ENCODE data around the gene DDB1.

The DDB1 gene

DNA sequence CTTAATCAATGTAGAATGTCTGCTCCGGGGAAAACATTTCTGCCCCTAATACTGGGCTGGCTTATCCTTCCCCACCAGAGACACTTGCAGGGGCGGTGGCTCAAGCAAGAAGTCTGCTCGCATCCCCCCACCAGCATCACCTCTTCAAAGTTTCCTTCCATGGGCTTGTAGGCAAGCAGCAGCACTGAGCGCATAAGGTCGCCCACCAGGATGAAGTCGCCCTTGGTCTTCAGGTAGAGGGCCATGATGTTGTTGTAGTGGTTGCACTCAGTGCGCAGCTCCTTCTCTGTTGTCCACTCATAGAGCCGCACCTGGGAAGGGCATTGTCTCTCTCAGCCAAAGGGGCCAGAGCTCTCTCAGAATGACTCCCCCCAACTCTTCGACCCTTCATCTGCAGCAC is 29.2 kb downstream of the DDB1 start:
- Histone ChIP-seq H4K91ac (ENCODE audit: low read length) (no peak overlapping the region), H2BK120ac (ENCODE audit: low read depth, low read length) (no peak overlapping the region), H3K36me3 (ENCODE audit: control insufficient read depth in 1 of 2, insufficient read depth in 2 of 2, low read depth in 1 of 2, low read length in 2 of 2) (peaks cover 86 to 96% of the 10 kb centered on the region in 2 experiments), H3K14ac (ENCODE audit: low read length in 2 of 2) (no peak overlapping the region), H2AFZ (ENCODE audit: low read depth, low read length) (no peak overlapping the region), H4K8ac (ENCODE audit: low read length) (no peak overlapping the region), H3K79me1 (replicated peaks; ENCODE audit: low read length, poor library complexity, severe bottlenecking) (peaks cover 34% of the 10 kb centered on the region), H3K4me2 (ENCODE audit: low read length, poor library complexity, severe bottlenecking) (no peak overlapping the region), H2BK5ac (ENCODE audit: low read depth, low read length, poor library complexity, severe bottlenecking) (no peak overlapping the region), H3K4ac (ENCODE audit: low read depth in 1 of 2, low read length in 2 of 2) (no peak overlapping the region), H2AK5ac (ENCODE audit: low read length, severe bottlenecking) (no peak overlapping the region), H3K9me3 (ENCODE audit: control insufficient read depth, low read length) (no peaks in the 10 kb centered on the region), H3K23ac (ENCODE audit: low read length in 2 of 2) (no peak overlapping the region), H3K18ac (ENCODE audit: low read depth in 1 of 2, low read length in 2 of 2) (no peak overlapping the region), H3K4me3 (ENCODE audit: insufficient read depth in 1 of 2, low read depth in 1 of 2, low read length in 2 of 2) (no peak overlapping the region), H3K27me3 (ENCODE audit: control insufficient read depth in 1 of 2, insufficient read depth in 1 of 2, low read length in 2 of 2) (no peaks in the 10 kb centered on the region), H3K4me1 (ENCODE audit: control insufficient read depth, insufficient read depth, low read depth, low read length) (peaks cover under 1% of the 10 kb centered on the region), H2BK15ac (ENCODE audit: low read depth, poor library complexity, severe bottlenecking) (no peak overlapping the region), H2BK12ac (ENCODE audit: low read length in 2 of 2) (no peak overlapping the region), H3K9ac (ENCODE audit: low read length) (no peak overlapping the region), H3K27ac (ENCODE audit: low read length, poor library complexity, severe bottlenecking) (no peak overlapping the region)
- no peak for DNase-seq
- 97% methylated on average over 8 of the region's 9 CpGs for WGBS

GRCh38 chr11:61302550-61302949 is 30.4 kb downstream of the DDB1 start:
- H3K9me3 ChIP-seq (ENCODE audit: control insufficient read depth, low read length), result no peaks in the 10 kb centered on the region
- no peak overlapping the region for H3K27ac ChIP-seq (ENCODE audit: low read length, poor library complexity, severe bottlenecking)
- 97% methylated on average over 13 of the region's 13 CpGs for WGBS
- H4K8ac ChIP-seq (ENCODE audit: low read length), result no peak overlapping the region
- no peak overlapping the region for H3K9ac ChIP-seq (ENCODE audit: low read length)
- H3K14ac ChIP-seq (ENCODE audit: low read length in 2 of 2), result no peak overlapping the region
- no peak overlapping the region for H3K4me3 ChIP-seq (ENCODE audit: insufficient read depth in 1 of 2, low read depth in 1 of 2, low read length in 2 of 2)
- no peak overlapping the region for H2AK5ac ChIP-seq (ENCODE audit: low read length, severe bottlenecking)
- peaks cover 24% of the 10 kb centered on the region for H3K79me1 ChIP-seq (replicated peaks; ENCODE audit: low read length, poor library complexity, severe bottlenecking)
- H3K4me2 ChIP-seq (ENCODE audit: low read length, poor library complexity, severe bottlenecking), result no peak overlapping the region
- no peaks in the 10 kb centered on the region for H3K27me3 ChIP-seq (ENCODE audit: control insufficient read depth in 1 of 2, insufficient read depth in 1 of 2, low read length in 2 of 2)
- no peak overlapping the region for H2BK120ac ChIP-seq (ENCODE audit: low read depth, low read length)
- no peak overlapping the region for H4K91ac ChIP-seq (ENCODE audit: low read length)
- H3K4ac ChIP-seq (ENCODE audit: low read depth in 1 of 2, low read length in 2 of 2), result no peak overlapping the region
- no peak overlapping the region for H3K23ac ChIP-seq (ENCODE audit: low read length in 2 of 2)
- H2BK15ac ChIP-seq (ENCODE audit: low read depth, poor library complexity, severe bottlenecking), result no peak overlapping the region
- no peak overlapping the region for H3K18ac ChIP-seq (ENCODE audit: low read depth in 1 of 2, low read length in 2 of 2)
- H3K4me1 ChIP-seq (ENCODE audit: control insufficient read depth, insufficient read depth, low read depth, low read length), result peaks cover 4% of the 10 kb centered on the region
- H2BK5ac ChIP-seq (ENCODE audit: low read depth, low read length, poor library complexity, severe bottlenecking), result no peak overlapping the region
- H2BK12ac ChIP-seq (ENCODE audit: low read length in 2 of 2), result no peak overlapping the region
- H2AFZ ChIP-seq (ENCODE audit: low read depth, low read length), result no peak overlapping the region
- H3K36me3 ChIP-seq (ENCODE audit: control insufficient read depth in 1 of 2, insufficient read depth in 2 of 2, low read depth in 1 of 2, low read length in 2 of 2), result peaks cover 79 to 87% of the 10 kb centered on the region in 2 experiments
- no peak for DNase-seq

DNA sequence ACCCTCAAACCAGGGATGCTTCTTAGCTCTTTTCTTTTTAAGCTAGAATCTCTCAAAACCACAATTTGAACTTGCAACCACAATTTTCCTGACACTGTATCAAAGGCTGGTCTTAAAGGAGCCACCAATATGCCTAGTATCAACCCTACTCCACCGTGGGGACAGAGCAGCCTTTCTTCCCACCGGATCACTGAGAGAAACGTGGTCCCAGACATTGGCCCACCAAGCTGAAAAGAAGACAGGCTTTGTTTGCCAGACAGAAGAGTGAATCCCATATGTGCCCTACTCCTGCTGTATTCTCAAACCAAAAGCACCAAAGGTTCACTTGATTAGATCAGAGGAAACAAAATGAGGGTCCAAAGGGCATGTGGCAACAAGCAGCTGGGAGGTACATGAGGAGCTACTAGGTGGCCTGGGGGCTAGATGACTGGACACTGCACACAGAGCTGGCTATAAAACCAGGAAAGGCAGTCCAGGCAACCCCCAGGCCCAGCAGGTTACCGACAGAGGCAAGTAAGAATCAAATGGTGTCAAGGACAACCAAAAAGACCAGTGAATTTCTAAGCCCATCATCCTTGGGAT is 34.2 kb downstream of the DDB1 start:
- H4K8ac ChIP-seq (ENCODE audit: low read length), result no peak overlapping the region
- H3K18ac ChIP-seq (ENCODE audit: low read depth in 1 of 2, low read length in 2 of 2), result no peak overlapping the region
- no peak overlapping the region for H4K91ac ChIP-seq (ENCODE audit: low read length)
- peak overlapping the region; percentile 13 for H3K27ac ChIP-seq (ENCODE audit: low read length, poor library complexity, severe bottlenecking)
- H2BK15ac ChIP-seq (ENCODE audit: low read depth, poor library complexity, severe bottlenecking), result no peak overlapping the region
- no peaks in the 10 kb centered on the region for H3K9me3 ChIP-seq (ENCODE audit: control insufficient read depth, low read length)
- DNase-seq, result no peak
- peaks cover 0 to under 1% of the 10 kb centered on the region in 2 experiments for H3K27me3 ChIP-seq (ENCODE audit: control insufficient read depth in 1 of 2, insufficient read depth in 1 of 2, low read length in 2 of 2)
- H3K4me2 ChIP-seq (ENCODE audit: low read length, poor library complexity, severe bottlenecking), result no peak overlapping the region
- no peak overlapping the region for H2AFZ ChIP-seq (ENCODE audit: low read depth, low read length)
- no peak overlapping the region for H2BK12ac ChIP-seq (ENCODE audit: low read length in 2 of 2)
- no peak overlapping the region for H2BK5ac ChIP-seq (ENCODE audit: low read depth, low read length, poor library complexity, severe bottlenecking)
- no peak overlapping the region for H2AK5ac ChIP-seq (ENCODE audit: low read length, severe bottlenecking)
- peaks cover 11% of the 10 kb centered on the region for H3K79me1 ChIP-seq (replicated peaks; ENCODE audit: low read length, poor library complexity, severe bottlenecking)
- H2BK120ac ChIP-seq (ENCODE audit: low read depth, low read length), result no peak overlapping the region
- H3K4me3 ChIP-seq (ENCODE audit: insufficient read depth in 1 of 2, low read depth in 1 of 2, low read length in 2 of 2), result peak overlapping the region in 1 of 2 experiments; percentile 17
- peak overlapping the region; percentile 70 for H3K9ac ChIP-seq (ENCODE audit: low read length)
- peaks cover 26% of the 10 kb centered on the region for H3K4me1 ChIP-seq (ENCODE audit: control insufficient read depth, insufficient read depth, low read depth, low read length)
- 97% methylated on average over 4 of the region's 4 CpGs for WGBS
- no peak overlapping the region for H3K4ac ChIP-seq (ENCODE audit: low read depth in 1 of 2, low read length in 2 of 2)
- H3K23ac ChIP-seq (ENCODE audit: low read length in 2 of 2), result no peak overlapping the region
- H3K14ac ChIP-seq (ENCODE audit: low read length in 2 of 2), result no peak overlapping the region
- H3K36me3 ChIP-seq (ENCODE audit: control insufficient read depth in 1 of 2, insufficient read depth in 2 of 2, low read depth in 1 of 2, low read length in 2 of 2), result peaks cover 52 to 54% of the 10 kb centered on the region in 2 experiments

DNA sequence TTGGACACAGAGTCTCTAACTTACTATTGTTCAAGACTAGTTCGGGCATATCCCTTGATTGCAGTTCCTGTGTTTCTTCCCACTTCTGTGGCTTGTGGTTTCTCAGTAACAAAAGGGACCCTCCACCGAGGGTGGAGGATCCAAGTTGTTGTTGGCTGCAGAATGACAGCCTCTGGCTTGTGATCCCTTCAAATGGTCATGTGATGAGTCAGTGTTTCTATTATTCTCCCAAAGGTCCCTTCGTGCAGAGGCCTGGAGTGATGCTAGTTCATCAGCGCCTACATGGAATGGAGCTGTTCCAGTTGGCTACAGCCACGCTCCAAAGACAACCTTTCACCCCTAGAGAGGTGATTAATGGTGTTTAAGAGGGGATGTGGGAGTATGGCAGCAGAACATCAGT is 35.2 kb downstream of the DDB1 start:
- no peak overlapping the region for H2AK5ac ChIP-seq (ENCODE audit: low read length, severe bottlenecking)
- peaks cover 31% of the 10 kb centered on the region for H3K4me1 ChIP-seq (ENCODE audit: control insufficient read depth, insufficient read depth, low read depth, low read length)
- no peak overlapping the region for H2BK12ac ChIP-seq (ENCODE audit: low read length in 2 of 2)
- H4K8ac ChIP-seq (ENCODE audit: low read length), result no peak overlapping the region
- peak overlapping the region in 1 of 2 experiments; percentile 48 for H3K4me3 ChIP-seq (ENCODE audit: insufficient read depth in 1 of 2, low read depth in 1 of 2, low read length in 2 of 2)
- H2BK5ac ChIP-seq (ENCODE audit: low read depth, low read length, poor library complexity, severe bottlenecking), result no peak overlapping the region
- no peak overlapping the region for H3K14ac ChIP-seq (ENCODE audit: low read length in 2 of 2)
- peaks cover 0 to 6% of the 10 kb centered on the region in 2 experiments for H3K27me3 ChIP-seq (ENCODE audit: control insufficient read depth in 1 of 2, insufficient read depth in 1 of 2, low read length in 2 of 2)
- DNase-seq, result peak; percentile 73
- no peak overlapping the region for H2BK120ac ChIP-seq (ENCODE audit: low read depth, low read length)
- peaks cover 42 to 45% of the 10 kb centered on the region in 2 experiments for H3K36me3 ChIP-seq (ENCODE audit: control insufficient read depth in 1 of 2, insufficient read depth in 2 of 2, low read depth in 1 of 2, low read length in 2 of 2)
- H3K9ac ChIP-seq (ENCODE audit: low read length), result peak overlapping the region; percentile 80
- no peak overlapping the region for H4K91ac ChIP-seq (ENCODE audit: low read length)
- H3K4ac ChIP-seq (ENCODE audit: low read depth in 1 of 2, low read length in 2 of 2), result no peak overlapping the region
- peak overlapping the region; percentile 83 for H3K27ac ChIP-seq (ENCODE audit: low read length, poor library complexity, severe bottlenecking)
- H3K4me2 ChIP-seq (ENCODE audit: low read length, poor library complexity, severe bottlenecking), result no peak overlapping the region
- peaks cover 8% of the 10 kb centered on the region for H3K79me1 ChIP-seq (replicated peaks; ENCODE audit: low read length, poor library complexity, severe bottlenecking)
- no peak overlapping the region for H3K23ac ChIP-seq (ENCODE audit: low read length in 2 of 2)
- no peaks in the 10 kb centered on the region for H3K9me3 ChIP-seq (ENCODE audit: control insufficient read depth, low read length)
- H3K18ac ChIP-seq (ENCODE audit: low read depth in 1 of 2, low read length in 2 of 2), result no peak overlapping the region
- WGBS, result 48% methylated on average over 5 of the region's 5 CpGs
- H2AFZ ChIP-seq (ENCODE audit: low read depth, low read length), result no peak overlapping the region
- H2BK15ac ChIP-seq (ENCODE audit: low read depth, poor library complexity, severe bottlenecking), result no peak overlapping the region
